Psoas muscle (tissue), 8 donors: ENCODE measurements around the gene BGN. TPM values are rescaled to one million over a fixed set of nuclear protein-coding genes. Genes with fewer than 3 reads are reported as not detected.

ENCODE experiments used
- ATAC-seq, 4 donors: fragments of 200-7000 bp; cut with Tn5 transposase; one replicate each; pipeline ENCODE4 v1.9.1; 2020; ENCODE audit warnings: moderate library complexity in 3 of 4, mild to moderate bottlenecking in 2 of 4
- DNase-seq, 2 donors: peaks; one replicate each; pipeline ENCODE4 v3.0.0-alpha.2; 2020
- H3K27ac ChIP-seq: fragments of 200-600 bp; one replicate; pipeline ENCODE4 v1.8.0; 2022
- H3K27me3 ChIP-seq, 3 donors: fragments of 200-600 bp in 1 of 3; one replicate each; pipeline versions ENCODE4 v1.6.1 to v1.8.0; 2013 to 2022; ENCODE audit warnings: low read length in 2 of 3, mild to moderate bottlenecking in 2 of 3, moderate library complexity in 1 of 3; ENCODE audit not compliant: insufficient read depth in 3 of 3
- H3K36me3 ChIP-seq, 2 donors: fragments of 200-600 bp in 1 of 2; one replicate each; pipeline versions ENCODE4 v1.6.1 to v1.8.0; 2013 to 2022; ENCODE audit warnings: low read depth in 1 of 2, mild to moderate bottlenecking in 1 of 2, moderate library complexity in 1 of 2; ENCODE audit not compliant: insufficient read depth in 1 of 2
- H3K4me1 ChIP-seq: fragments of 200-600 bp; one replicate; pipeline ENCODE4 v1.8.0; 2022
- H3K4me3 ChIP-seq: fragments of 200-600 bp; one replicate; pipeline ENCODE4 v1.8.0; 2022; ENCODE audit warnings: mild to moderate bottlenecking
- H3K9me3 ChIP-seq: fragments of 200-600 bp; one replicate; pipeline ENCODE4 v1.8.0; 2022
- CTCF ChIP-seq: fragments of 200-600 bp; IDR thresholded peaks from one replicate; pipeline ENCODE4 v1.8.0; 2022; ENCODE audit warnings: antibody characterized with exemption
- WGBS, 3 donors: extraction: QIAGEN DNeasy Blood & Tissue Kit; methylation state at CpG; one replicate each; pipeline versions ENCODE4 v1.1.6 to v1.1.7; 2013; 5-methylcytosine and 5-hydroxymethylcytosine counted together
- intact Hi-C, 2 donors: fragments of 100-400 bp; cut with DNase I; formaldehyde crosslinking; loops; one replicate each; pipeline versions ENCODE4 v1.11.0 to v1.14.2; 2022
- polyA plus RNA-seq, 3 donors: library from polyadenylated mRNA; stranded (reverse); fragments of 200-250 nt; gene quantifications; one replicate each; pipeline ENCODE4 v1.2.3, GENCODE V29; 2013
- total RNA-seq, 4 donors: library from RNA; stranded (reverse); fragmentation: NEBNext Ultra II Directional in 2 of 4; extraction: Animal tissue kit (Norgen Biotek cat#: 25700) in 2 of 4; gene quantifications; one replicate each; pipeline versions ENCODE4 v1.2.1 to v1.2.4, GENCODE V29; 2021 to 2023
- donor health status: healthy with polysubstance abuse.
- donor health status: DM: no; HTN: no; CAD: no; lungs with moderate emphysema.
- donor health status: Bipolar disorder and iron deficiency.
- donor health status: healthy.
- donor health status: DM: yes; HTN: yes; CAD: no.
- donor health status: DM: no; HTN: no; CAD: no.
- donor health status: DM: no; HTN: no; CAD: no.
- donor health status: DM: yes; HTN: yes; CAD: no.

BGN gene
- total and polyA plus RNA-seq, 7 donors = 6.7 to 62.4 (median 12.6) TPM

- intact Hi-C loops = loop anchor here (5.0 to 10.0 kb wide), 2 partner anchors 64 to 116 kb away; no protein-coding TSS in a partner anchor
- ATAC-seq (no peak), DNase-seq (no peak)
- no peak for TF ChIP-seq CTCF
- Histone ChIP-seq H3K27me3 (peaks cover 0 to 8% (median 0%) of the 10 kb centered on the region in 3 donors), H3K4me3 (no peak overlapping the region), H3K4me1 (no peaks in the 10 kb centered on the region), H3K9me3 (no peaks in the 10 kb centered on the region), H3K36me3 (no peaks in the 10 kb centered on the region), H3K27ac (no peak overlapping the region)
- WGBS, 3 donors = 83 to 88% (median 88%) methylated on average over 5 of the region's 5 CpGs
Observed at GRCh38 chrX:153551135-153551534, 56.4 kb downstream of the BGN start.

GRCh38 chrX:153554519-153555167, 59.9 kb downstream of the BGN start:
- ATAC-seq = peak; percentile 69 to 89 (median 78)
- peak; percentile 58 for TF ChIP-seq CTCF
- Histone ChIP-seq H3K36me3 (no peaks in the 10 kb centered on the region), H3K4me3 (no peak overlapping the region), H3K27me3 (peaks cover 0 to 4% (median under 1%) of the 10 kb centered on the region in 3 donors), H3K9me3 (no peaks in the 10 kb centered on the region), H3K27ac (no peak overlapping the region), H3K4me1 (no peaks in the 10 kb centered on the region)
- intact Hi-C loops = loop anchor here (5.0 to 10.0 kb wide), 2 partner anchors 60 to 113 kb away; no protein-coding TSS in a partner anchor
- WGBS, 3 donors = 29 to 42% (median 33%) methylated on average over 14 to 17 of the region's 17 CpGs
- DNase-seq = peak; percentile 67 to 82

- 73 to 85% (median 75%) methylated on average over 6 to 12 of the region's 12 CpGs for WGBS, 3 donors
- peaks cover 0 to 12% (median 1%) of the 10 kb centered on the region in 3 donors for H3K27me3 ChIP-seq
- intact Hi-C loops = loop anchor here in 1 of 2 donors (5.0 to 10.0 kb wide), 2 partner anchors 58 to 111 kb away; no protein-coding TSS in a partner anchor
- ATAC-seq (no peak), DNase-seq (no peak)
- no peak overlapping the region for H3K27ac ChIP-seq
- H3K4me1 ChIP-seq = no peaks in the 10 kb centered on the region
- no peaks in the 10 kb centered on the region for H3K9me3 ChIP-seq
- no peak overlapping the region for H3K4me3 ChIP-seq
- TF ChIP-seq CTCF = no peak
- no peaks in the 10 kb centered on the region for H3K36me3 ChIP-seq
Observed at GRCh38 chrX:153556767-153557166, 62.0 kb downstream of the BGN start.

- Histone ChIP-seq H3K36me3 (no peaks in the 10 kb centered on the region), H3K9me3 (no peaks in the 10 kb centered on the region), H3K4me1 (no peaks in the 10 kb centered on the region), H3K27ac (no peak overlapping the region), H3K4me3 (no peak overlapping the region), H3K27me3 (peaks cover 0 to 13% (median 1%) of the 10 kb centered on the region in 3 donors)
- no peak for TF ChIP-seq CTCF
- intact Hi-C loops = loop anchor here in 1 of 2 donors (5.0 to 10.0 kb wide), 2 partner anchors 57 to 110 kb away; no protein-coding TSS in a partner anchor
- 81 to 87% (median 84%) methylated on average over 13 to 19 of the region's 19 CpGs for WGBS, 3 donors
- ATAC-seq = no peak
- DNase-seq = no peak
Observed at GRCh38 chrX:153557618-153558355, 63.0 kb downstream of the BGN start.

Other genes with a start within 250 kb of the BGN start
- gene PNMA6F, start 173.2 kb upstream of the BGN start, total RNA-seq = not detected
- gene PNMA6F, start 173.2 kb upstream of the BGN start, polyA plus RNA-seq = not detected
- gene ZNF275, start 160.8 kb upstream of the BGN start, total RNA-seq = 1 to 10 TPM; 5.5 to 7.7 (median 6.2) TPM
- 1 to 10 TPM; 2.4 to 4.3 (median 3.1) TPM for gene ZNF275, start 160.8 kb upstream of the BGN start, polyA plus RNA-seq
- not detected for gene PNMA6E, start 93.6 kb upstream of the BGN start, total RNA-seq
- not detected for gene PNMA6E, start 93.6 kb upstream of the BGN start, polyA plus RNA-seq
- gene ZFP92, start 83.5 kb upstream of the BGN start, total RNA-seq = under 1 TPM; 0.30 to 0.50 (median 0.36) TPM
- under 1 TPM; 0.10 to 0.16 (median 0.16) TPM for gene ZFP92, start 83.5 kb upstream of the BGN start, polyA plus RNA-seq
- gene TREX2, start 48.9 kb upstream of the BGN start, total RNA-seq = under 1 TPM in 3 of 4 donors, not detected in 1; 0.25 to 0.56 (median 0.42) TPM
- gene TREX2, start 48.9 kb upstream of the BGN start, polyA plus RNA-seq = under 1 TPM in 2 of 3 donors, not detected in 1; 0.10 to 0.27 TPM
- 10 to 100 TPM; 10.7 to 17.3 (median 12.7) TPM for gene HAUS7, start 24.4 kb upstream of the BGN start, total RNA-seq
- gene HAUS7, start 24.4 kb upstream of the BGN start, polyA plus RNA-seq = 10 to 100 TPM in 2 of 3 donors, 1 to 10 TPM in 1; 8.3 to 18.5 (median 15.0) TPM
- under 1 TPM in 1 of 4 donors, not detected in 3; 0.04 TPM for gene ATP2B3, start 22.7 kb downstream of the BGN start, total RNA-seq
- gene ATP2B3, start 22.7 kb downstream of the BGN start, polyA plus RNA-seq = under 1 TPM in 2 of 3 donors, not detected in 1; 0.01 TPM
- gene CCNQ, start 104.2 kb downstream of the BGN start, total RNA-seq = 10 to 100 TPM; 17.0 to 34.3 (median 20.6) TPM
- gene CCNQ, start 104.2 kb downstream of the BGN start, polyA plus RNA-seq = 10 to 100 TPM; 47.8 to 53.5 (median 48.6) TPM
- gene DUSP9, start 152.2 kb downstream of the BGN start, total RNA-seq = not detected
- not detected for gene DUSP9, start 152.2 kb downstream of the BGN start, polyA plus RNA-seq
- 1 to 10 TPM in 1 of 4 donors, under 1 TPM in 3; 0.79 to 1.9 (median 0.92) TPM for gene PNCK, start 178.8 kb downstream of the BGN start, total RNA-seq
- 1 to 10 TPM in 1 of 3 donors, under 1 TPM in 2; 0.21 to 1.0 (median 0.35) TPM for gene PNCK, start 178.8 kb downstream of the BGN start, polyA plus RNA-seq
- 100 to 1,000 TPM in 2 of 4 donors, 10 to 100 TPM in 2; 82.2 to 256 (median 117) TPM for gene SLC6A8, start 192.9 kb downstream of the BGN start, total RNA-seq
- gene SLC6A8, start 192.9 kb downstream of the BGN start, polyA plus RNA-seq = 100 to 1,000 TPM in 2 of 3 donors, 10 to 100 TPM in 1; 84.9 to 209 (median 104) TPM
- 10 to 100 TPM; 65.4 to 71.6 (median 66.0) TPM for gene BCAP31, start 229.4 kb downstream of the BGN start, total RNA-seq
- gene BCAP31, start 229.4 kb downstream of the BGN start, polyA plus RNA-seq = 10 to 100 TPM; 63.7 to 97.3 (median 72.1) TPM
- gene ABCD1, start 229.9 kb downstream of the BGN start, total RNA-seq = 10 to 100 TPM; 16.0 to 27.1 (median 20.9) TPM
- 10 to 100 TPM; 11.7 to 36.0 (median 15.8) TPM for gene ABCD1, start 229.9 kb downstream of the BGN start, polyA plus RNA-seq